GM12874 (cell line): ENCODE measurements around the gene TAOK1.

ENCODE experiments used
- CTCF ChIP-seq: IDR thresholded peaks from 2 replicates; pipeline ENCODE4 v1.5.1; 2011; ENCODE audit warnings: low read depth, mild to moderate bottlenecking, control low read depth, low read length, moderate library complexity; ENCODE audit not compliant: insufficient read depth

Gene TAOK1

GRCh38 chr17:29589524-29590410 lies 199.6 kb downstream of the TAOK1 start, which contains the start of gene GIT1:
TSS of gene GIT1 (minus strand) at chr17:29589648. CDS start at chr17:29589378, 270 bp downstream.
- no peak for TF ChIP-seq CTCF

GRCh38 chr17:29590411-29591145 lies 200.4 kb downstream of the TAOK1 start:
- TF ChIP-seq CTCF = no peak

- TF ChIP-seq CTCF = no peak
Measured at GRCh38 chr17:29591146-29591736, 201.1 kb downstream of the TAOK1 start.

- peak; percentile 99 for TF ChIP-seq CTCF
Measured at GRCh38 chr17:29591737-29592608, 201.8 kb downstream of the TAOK1 start.

- no peak for TF ChIP-seq CTCF
Measured at GRCh38 chr17:29592850-29593551, 202.8 kb downstream of the TAOK1 start, which contains the start of gene ANKRD13B. TSS of gene ANKRD13B (plus strand) at chr17:29593132. CDS start at chr17:29593622, 490 bp downstream.

GRCh38 chr17:29593591-29594518 lies 203.7 kb downstream of the TAOK1 start:
- TF ChIP-seq CTCF = 0 out of 2 replicates have a peak, but pooled peaks have one; percentile 25
